Measurements from ENCODE around the gene CHAT. TPM values are rescaled to one million over a fixed set of nuclear protein-coding genes. Genes with fewer than 3 reads are reported as not detected.

The CHAT gene
- total RNA-seq, 4 donors from 2014 or later, result not detected

GRCh38 chr10:49616421-49617101, 2.7 kb downstream of the CHAT start:
- intact Hi-C loops (cut with DNase I; ENCODE audit: low total_unique reads) (no loop called here), in situ Hi-C loops (cut with MboI; ENCODE audit: low sequenced_read_pairs in 4 of 4) (no loop called here)

GRCh38 chr10:49617121-49618020, 3.5 kb downstream of the CHAT start:
- H3K27me3 ChIP-seq, result peaks cover 28 to 48% (median 41%) of the 10 kb centered on the region in 3 donors

More at GRCh38 chr10:49616421-49617101, 2.7 kb downstream of the CHAT start:
- H3K27ac ChIP-seq, result no peak overlapping the region
- no peak for ATAC-seq
- peaks cover 36 to 56% (median 49%) of the 10 kb centered on the region in 3 donors for H3K27me3 ChIP-seq
- H3K4me3 ChIP-seq, result no peak overlapping the region
- H3K36me3 ChIP-seq, result no peaks in the 10 kb centered on the region
- DNase-seq, result no peak
- no peaks in the 10 kb centered on the region for H3K4me1 ChIP-seq
- no peak for TF ChIP-seq CTCF (IDR thresholded peaks at IDR 0.05 in 4 of 5, conservative IDR thresholded peaks at IDR 0.05 in 1 of 5)
- TF ChIP-seq POLR2A (IDR thresholded peaks at IDR 0.05), result no peak
- H3K9me3 ChIP-seq, result no peaks in the 10 kb centered on the region

GRCh38 chr10:49618821-49619220, 5.0 kb downstream of the CHAT start:
- Histone ChIP-seq H3K9me3 (no peaks in the 10 kb centered on the region), H3K4me3 (no peak overlapping the region), H3K36me3 (no peaks in the 10 kb centered on the region), H3K27ac (no peak overlapping the region), H3K27me3 (peaks cover 14 to 33% (median 26%) of the 10 kb centered on the region in 3 donors), H3K4me1 (no peaks in the 10 kb centered on the region)
- intact Hi-C loops (cut with DNase I; ENCODE audit: low total_unique reads) (no loop called here), in situ Hi-C loops (cut with MboI; ENCODE audit: low sequenced_read_pairs in 4 of 4) (no loop called here)
- TF ChIP-seq CTCF (IDR thresholded peaks at IDR 0.05 in 4 of 5, conservative IDR thresholded peaks at IDR 0.05 in 1 of 5), result no peak
- no peak for TF ChIP-seq POLR2A (IDR thresholded peaks at IDR 0.05)
- DNase-seq (no peak), ATAC-seq (no peak)

More at GRCh38 chr10:49617121-49618020, 3.5 kb downstream of the CHAT start:
- Histone ChIP-seq H3K27ac (no peak overlapping the region), H3K4me1 (no peaks in the 10 kb centered on the region), H3K4me3 (no peak overlapping the region), H3K36me3 (no peaks in the 10 kb centered on the region), H3K9me3 (no peaks in the 10 kb centered on the region)
- in situ Hi-C loops (cut with MboI; ENCODE audit: low sequenced_read_pairs in 4 of 4), result no loop called here
- ATAC-seq, result no peak
- TF ChIP-seq CTCF (IDR thresholded peaks at IDR 0.05 in 4 of 5, conservative IDR thresholded peaks at IDR 0.05 in 1 of 5), result no peak
- intact Hi-C loops (cut with DNase I; ENCODE audit: low total_unique reads), result no loop called here
- DNase-seq, result no peak

GRCh38 chr10:49619613-49620012, 5.8 kb downstream of the CHAT start:
- Histone ChIP-seq H3K27me3 (peaks cover 6 to 25% (median 24%) of the 10 kb centered on the region in 3 donors), H3K4me1 (no peaks in the 10 kb centered on the region), H3K9me3 (no peaks in the 10 kb centered on the region), H3K36me3 (no peaks in the 10 kb centered on the region), H3K27ac (no peak overlapping the region), H3K4me3 (no peak overlapping the region)
- ATAC-seq (no peak), DNase-seq (no peak)
- in situ Hi-C loops (cut with MboI; ENCODE audit: low sequenced_read_pairs in 4 of 4), result no loop called here
- no peak for TF ChIP-seq CTCF (IDR thresholded peaks at IDR 0.05 in 4 of 5, conservative IDR thresholded peaks at IDR 0.05 in 1 of 5)
- TF ChIP-seq POLR2A (IDR thresholded peaks at IDR 0.05), result no peak
- intact Hi-C loops (cut with DNase I; ENCODE audit: low total_unique reads), result no loop called here

Measured in gastrocnemius medialis (tissue), 4 donors.